Smooth muscle cell (in vitro differentiated cells): ENCODE results near the gene SLC6A7. TPM values are rescaled to one million over a fixed set of nuclear protein-coding genes. Genes with fewer than 3 reads are reported as not detected.

Experiments
- DNase-seq: peaks from one replicate; lab custom pipeline; 2025; ENCODE audit not compliant: unreplicated experiment; lab: John Stamatoyannopoulos, UW
- H2AFZ ChIP-seq: fragments of 200-600 bp; sonication (generic); 2 replicates; pipeline ENCODE4 v1.6.0; 2016; ENCODE audit warnings: antibody characterized with exemption, low read depth, mild to moderate bottlenecking
- H3F3A ChIP-seq: fragments of 200-600 bp; sonication (generic); 2 replicates; pipeline ENCODE4 v1.6.0; 2017; ENCODE audit warnings: antibody characterized with exemption, low read depth
- H3K27ac ChIP-seq: fragments of 200-600 bp; sonication (generic); 2 replicates; pipeline ENCODE4 v1.5.1; 2016; ENCODE audit warnings: low read depth, mild to moderate bottlenecking
- H3K27me3 ChIP-seq: fragments of 200-600 bp; sonication (generic); 2 replicates; pipeline ENCODE4 v1.6.1; 2016; ENCODE audit warnings: low read depth, mild to moderate bottlenecking
- H3K36me3 ChIP-seq: fragments of 200-600 bp; sonication (generic); 2 replicates; pipeline ENCODE4 v1.5.1; 2016; ENCODE audit warnings: low read depth
- H3K4me1 ChIP-seq: fragments of 200-600 bp; sonication (generic); 2 replicates; pipeline ENCODE4 v1.5.1; 2016; ENCODE audit warnings: low read depth
- H3K4me2 ChIP-seq: fragments of 200-600 bp; sonication (generic); 2 replicates; pipeline ENCODE4 v1.6.0; 2016; ENCODE audit warnings: mild to moderate bottlenecking
- H3K4me3 ChIP-seq: fragments of 200-600 bp; sonication (generic); 2 replicates; pipeline ENCODE4 v1.5.1; 2016; ENCODE audit warnings: mild to moderate bottlenecking
- H3K79me2 ChIP-seq: fragments of 200-600 bp; sonication (generic); 2 replicates; pipeline ENCODE4 v1.6.0; 2016; ENCODE audit warnings: low read depth, mild to moderate bottlenecking
- H3K9ac ChIP-seq: fragments of 200-600 bp; sonication (generic); 2 replicates; pipeline ENCODE4 v1.6.0; 2016; ENCODE audit warnings: low read depth
- H3K9me3 ChIP-seq: fragments of 200-600 bp; sonication (generic); replicated peaks from 2 replicates; pipeline ENCODE4 v1.5.1; 2016; ENCODE audit warnings: low read depth
- H4K20me1 ChIP-seq: fragments of 200-600 bp; sonication (generic); 2 replicates; pipeline ENCODE4 v1.6.0; 2016; ENCODE audit warnings: low read depth
- WGBS: methylation state at CpG from one replicate; pipeline ENCODE4 v1.1.7; 2016; ENCODE audit warnings: low lambda C conversion rate; 5-methylcytosine and 5-hydroxymethylcytosine counted together
- polyA plus RNA-seq: library from polyadenylated mRNA; unstranded; fragments of >200 nt; fragmentation: Nextera tagmentation; extraction: Ambion mirVana; gene quantifications from 2 replicates; pipeline ENCODE4 v1.2.1, GENCODE V29; 2016
- total RNA-seq: library from RNA; depleted of rRNA; stranded (reverse); fragments of >200 nt; gene quantifications from 2 replicates; pipeline ENCODE4 v1.2.3, GENCODE V29; 2014
- TF ChIP-seq, protein P1 (sequence below): fragments of 200-600 bp; sonication (generic); IDR thresholded peaks from 2 replicates; pipeline ENCODE4 v1.5.1; 2017; ENCODE audit warnings: borderline replicate concordance, mild to moderate bottlenecking, antibody characterized with exemption; ENCODE audit not compliant: insufficient read depth, poor library complexity, severe bottlenecking

SLC6A7 gene
- total and polyA plus RNA-seq, 2 experiments from 2014 or later: 0.10 TPM; not detected in 1

GRCh38 chr5:150188146-150188842 is 1.6 kb upstream of the SLC6A7 start:
- Histone ChIP-seq H3K27me3 (peaks cover 44% of the 10 kb centered on the region), H3K79me2 (no peaks in the 10 kb centered on the region), H3F3A (no peaks in the 10 kb centered on the region), H3K9ac (no peak overlapping the region), H3K27ac (no peak overlapping the region), H3K9me3 (no peaks in the 10 kb centered on the region), H3K4me2 (no peak overlapping the region), H3K4me1 (peaks cover 7% of the 10 kb centered on the region), H4K20me1 (no peaks in the 10 kb centered on the region), H3K4me3 (no peak overlapping the region), H2AFZ (no peak overlapping the region), H3K36me3 (no peaks in the 10 kb centered on the region)
- no peak for DNase-seq
- WGBS: 78% methylated on average over 3 of the region's 3 CpGs
- TF ChIP-seq, protein P1, sequence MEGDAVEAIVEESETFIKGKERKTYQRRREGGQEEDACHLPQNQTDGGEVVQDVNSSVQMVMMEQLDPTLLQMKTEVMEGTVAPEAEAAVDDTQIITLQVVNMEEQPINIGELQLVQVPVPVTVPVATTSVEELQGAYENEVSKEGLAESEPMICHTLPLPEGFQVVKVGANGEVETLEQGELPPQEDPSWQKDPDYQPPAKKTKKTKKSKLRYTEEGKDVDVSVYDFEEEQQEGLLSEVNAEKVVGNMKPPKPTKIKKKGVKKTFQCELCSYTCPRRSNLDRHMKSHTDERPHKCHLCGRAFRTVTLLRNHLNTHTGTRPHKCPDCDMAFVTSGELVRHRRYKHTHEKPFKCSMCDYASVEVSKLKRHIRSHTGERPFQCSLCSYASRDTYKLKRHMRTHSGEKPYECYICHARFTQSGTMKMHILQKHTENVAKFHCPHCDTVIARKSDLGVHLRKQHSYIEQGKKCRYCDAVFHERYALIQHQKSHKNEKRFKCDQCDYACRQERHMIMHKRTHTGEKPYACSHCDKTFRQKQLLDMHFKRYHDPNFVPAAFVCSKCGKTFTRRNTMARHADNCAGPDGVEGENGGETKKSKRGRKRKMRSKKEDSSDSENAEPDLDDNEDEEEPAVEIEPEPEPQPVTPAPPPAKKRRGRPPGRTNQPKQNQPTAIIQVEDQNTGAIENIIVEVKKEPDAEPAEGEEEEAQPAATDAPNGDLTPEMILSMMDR: no peak

DNA sequence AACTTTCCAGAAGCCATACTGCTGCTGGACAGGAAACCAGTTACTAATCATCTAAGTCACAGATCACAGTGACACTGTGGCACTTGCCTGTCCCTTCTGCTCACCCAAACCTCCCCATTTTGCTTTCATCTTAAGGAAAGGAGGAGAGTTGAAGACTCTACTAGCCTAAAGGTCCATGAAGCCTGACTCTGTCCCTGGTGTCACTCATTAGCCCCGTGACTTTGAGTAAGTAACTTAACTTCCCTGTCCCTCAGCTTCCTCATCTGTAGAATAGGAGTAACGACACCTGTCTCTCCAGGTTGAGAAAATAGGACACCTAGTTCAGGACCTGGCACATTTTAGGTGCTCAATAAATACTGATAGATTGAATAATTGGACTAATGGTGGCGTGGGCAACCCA is 536 bp upstream of the SLC6A7 start:
- WGBS: 77% methylated on average over 3 of the region's 3 CpGs
- no peak overlapping the region for H3K4me2 ChIP-seq
- H3K4me1 ChIP-seq: peaks cover 7% of the 10 kb centered on the region
- no peak overlapping the region for H3K27ac ChIP-seq
- no peak overlapping the region for H3K9ac ChIP-seq
- no peaks in the 10 kb centered on the region for H3K36me3 ChIP-seq
- H2AFZ ChIP-seq: no peak overlapping the region
- no peaks in the 10 kb centered on the region for H4K20me1 ChIP-seq
- no peaks in the 10 kb centered on the region for H3K9me3 ChIP-seq
- no peaks in the 10 kb centered on the region for H3K79me2 ChIP-seq
- TF ChIP-seq, protein P1: no peak
- H3F3A ChIP-seq: no peaks in the 10 kb centered on the region
- no peak overlapping the region for H3K4me3 ChIP-seq
- H3K27me3 ChIP-seq: peaks cover 44% of the 10 kb centered on the region
- DNase-seq: no peak

- H3K27ac ChIP-seq: no peak overlapping the region
- WGBS: 28% methylated on average over 16 of the region's 16 CpGs
- H3K4me2 ChIP-seq: peak overlapping the region; percentile 80
- TF ChIP-seq, protein P1: no peak
- H3K79me2 ChIP-seq: no peaks in the 10 kb centered on the region
- H4K20me1 ChIP-seq: no peaks in the 10 kb centered on the region
- no peak for DNase-seq
- H3K4me3 ChIP-seq: no peak overlapping the region
- no peak overlapping the region for H3K9ac ChIP-seq
- no peaks in the 10 kb centered on the region for H3K9me3 ChIP-seq
- H3K4me1 ChIP-seq: peaks cover 7% of the 10 kb centered on the region
- H2AFZ ChIP-seq: no peak overlapping the region
- H3F3A ChIP-seq: no peaks in the 10 kb centered on the region
- peaks cover 44% of the 10 kb centered on the region for H3K27me3 ChIP-seq
- H3K36me3 ChIP-seq: no peaks in the 10 kb centered on the region
These were observed 679 bp downstream of the SLC6A7 start for GRCh38 chr5:150190503-150190979.

DNA sequence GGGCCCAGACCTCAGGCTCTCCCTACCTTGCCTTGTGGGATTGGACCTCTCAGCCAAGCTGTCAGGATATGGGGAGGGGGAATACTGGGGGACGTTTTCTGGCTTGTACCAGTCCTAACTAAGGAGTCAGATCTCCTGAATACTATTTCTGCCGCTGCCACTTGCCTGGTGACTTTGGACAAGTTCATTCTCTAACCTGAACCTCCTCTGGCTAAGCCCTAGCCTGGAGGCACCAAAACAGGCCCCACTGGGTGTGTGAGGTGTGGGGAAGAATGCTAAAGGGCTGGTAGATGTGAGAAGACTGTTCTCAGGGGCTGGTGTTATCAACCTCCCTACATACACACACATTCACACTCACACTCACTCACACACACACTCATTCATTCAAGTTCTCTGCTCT is 1.1 kb downstream of the SLC6A7 start:
- Histone ChIP-seq H3K9ac (no peak overlapping the region), H2AFZ (no peak overlapping the region), H3K4me3 (no peak overlapping the region), H3K27ac (no peak overlapping the region), H3K4me2 (no peak overlapping the region), H3K4me1 (peaks cover 7% of the 10 kb centered on the region), H4K20me1 (no peaks in the 10 kb centered on the region), H3K9me3 (no peaks in the 10 kb centered on the region), H3K79me2 (no peaks in the 10 kb centered on the region), H3F3A (no peaks in the 10 kb centered on the region), H3K27me3 (peaks cover 44% of the 10 kb centered on the region), H3K36me3 (no peaks in the 10 kb centered on the region)
- WGBS: 38% methylated on average over 2 of the region's 2 CpGs
- DNase-seq: no peak
- TF ChIP-seq, protein P1: no peak
